ENCODE measurements around the gene CABLES1.
"Not testable (repeated sequence)": the region's sequence is repeated elsewhere in the genome, so short reads cannot be mapped to it uniquely, and the experiment has no call there.

Gene CABLES1

GRCh38 chr18:23285581-23285980 lies 150.3 kb downstream of the CABLES1 start:
- in situ Hi-C loops (cut with MboI; ENCODE audit: low sequenced_read_pairs) = not testable (repeated sequence)

GRCh38 chr18:23291456-23292205 lies 156.3 kb downstream of the CABLES1 start:
- in situ Hi-C loops (cut with MboI; ENCODE audit: low sequenced_read_pairs) = no loop called here

GRCh38 chr18:23300231-23300805 lies 165.0 kb downstream of the CABLES1 start:
- in situ Hi-C loops (cut with MboI; ENCODE audit: low sequenced_read_pairs) = no loop called here

GRCh38 chr18:23301972-23302371 lies 166.7 kb downstream of the CABLES1 start:
- in situ Hi-C loops (cut with MboI; ENCODE audit: low sequenced_read_pairs) = no loop called here

GRCh38 chr18:23302511-23302850 lies 167.2 kb downstream of the CABLES1 start:
- in situ Hi-C loops (cut with MboI; ENCODE audit: low sequenced_read_pairs) = no loop called here

GRCh38 chr18:23302851-23303527 lies 167.7 kb downstream of the CABLES1 start:
- in situ Hi-C loops (cut with MboI; ENCODE audit: low sequenced_read_pairs) = no loop called here

- in situ Hi-C loops (cut with MboI; ENCODE audit: low sequenced_read_pairs) = no loop called here
Measured at GRCh38 chr18:23306822-23307221, 171.5 kb downstream of the CABLES1 start.

- in situ Hi-C loops (cut with MboI; ENCODE audit: low sequenced_read_pairs) = no loop called here
Measured at GRCh38 chr18:23307567-23308295, 172.4 kb downstream of the CABLES1 start.
